Measurements from ENCODE around the gene CPD.

Gene CPD

DNA sequence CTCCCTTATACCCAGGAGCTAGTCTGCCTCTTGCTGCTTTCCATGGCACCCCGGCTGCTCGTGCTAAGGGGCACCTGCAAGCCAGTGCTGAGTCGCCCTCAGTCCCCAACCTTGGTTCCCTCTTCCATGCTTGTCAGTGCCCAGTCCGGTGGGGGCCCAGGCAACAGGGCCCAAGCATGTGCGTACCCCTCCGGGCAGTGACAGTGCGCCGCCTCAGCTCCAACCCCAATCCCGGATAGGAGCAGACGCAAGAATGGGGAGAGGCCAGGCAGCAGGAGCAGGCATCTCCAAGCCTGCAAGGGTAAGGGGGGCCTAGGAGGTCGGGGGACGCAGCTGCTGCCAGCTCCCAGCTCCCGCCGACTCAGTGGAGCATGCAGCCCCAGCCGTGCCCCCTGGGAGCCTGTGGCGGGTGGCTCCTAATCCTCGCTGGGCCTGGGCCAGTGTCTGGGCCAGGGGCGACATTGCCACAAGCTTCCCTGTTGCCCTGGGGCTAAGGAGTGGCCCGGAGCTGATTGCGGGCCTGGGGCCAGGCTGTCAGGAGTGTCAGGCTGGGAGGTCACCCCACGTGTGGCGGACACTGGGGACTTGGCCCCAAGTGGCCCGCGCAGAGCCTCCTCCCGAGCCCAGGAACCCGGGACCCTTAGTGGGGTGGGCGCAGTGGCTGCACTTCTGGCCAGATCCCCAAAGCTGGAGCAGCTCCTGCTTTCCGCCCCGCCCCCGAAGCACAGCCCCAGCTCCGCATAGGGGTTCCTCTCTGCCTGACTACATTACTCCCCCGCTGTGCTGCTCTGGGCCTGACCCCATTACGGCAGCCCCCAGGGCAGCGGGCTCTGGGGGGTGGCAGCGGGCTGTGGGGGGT, 9.8 kb downstream of the CPD start:
- Histone ChIP-seq H3K9ac (no peak overlapping the region), H3K27ac (no peak overlapping the region), H3K79me2 (peaks cover 43% of the 10 kb centered on the region), H3K4me3 (ENCODE audit: low read depth, low read length) (no peak overlapping the region), H3K27me3 (ENCODE audit: control insufficient read depth, insufficient read depth, low read length) (no peaks in the 10 kb centered on the region), H3K9me3 (ENCODE audit: control insufficient read depth, low read length) (no peaks in the 10 kb centered on the region), H3K4me1 (peaks cover 3% of the 10 kb centered on the region), H3K36me3 (ENCODE audit: control insufficient read depth, insufficient read depth, low read length) (no peaks in the 10 kb centered on the region), H3K4me2 (ENCODE audit: low read length) (no peak overlapping the region), H2AFZ (no peak overlapping the region)
- TF ChIP-seq, protein P1, sequence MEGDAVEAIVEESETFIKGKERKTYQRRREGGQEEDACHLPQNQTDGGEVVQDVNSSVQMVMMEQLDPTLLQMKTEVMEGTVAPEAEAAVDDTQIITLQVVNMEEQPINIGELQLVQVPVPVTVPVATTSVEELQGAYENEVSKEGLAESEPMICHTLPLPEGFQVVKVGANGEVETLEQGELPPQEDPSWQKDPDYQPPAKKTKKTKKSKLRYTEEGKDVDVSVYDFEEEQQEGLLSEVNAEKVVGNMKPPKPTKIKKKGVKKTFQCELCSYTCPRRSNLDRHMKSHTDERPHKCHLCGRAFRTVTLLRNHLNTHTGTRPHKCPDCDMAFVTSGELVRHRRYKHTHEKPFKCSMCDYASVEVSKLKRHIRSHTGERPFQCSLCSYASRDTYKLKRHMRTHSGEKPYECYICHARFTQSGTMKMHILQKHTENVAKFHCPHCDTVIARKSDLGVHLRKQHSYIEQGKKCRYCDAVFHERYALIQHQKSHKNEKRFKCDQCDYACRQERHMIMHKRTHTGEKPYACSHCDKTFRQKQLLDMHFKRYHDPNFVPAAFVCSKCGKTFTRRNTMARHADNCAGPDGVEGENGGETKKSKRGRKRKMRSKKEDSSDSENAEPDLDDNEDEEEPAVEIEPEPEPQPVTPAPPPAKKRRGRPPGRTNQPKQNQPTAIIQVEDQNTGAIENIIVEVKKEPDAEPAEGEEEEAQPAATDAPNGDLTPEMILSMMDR (IDR thresholded peaks at IDR 0.05): no peak

DNA sequence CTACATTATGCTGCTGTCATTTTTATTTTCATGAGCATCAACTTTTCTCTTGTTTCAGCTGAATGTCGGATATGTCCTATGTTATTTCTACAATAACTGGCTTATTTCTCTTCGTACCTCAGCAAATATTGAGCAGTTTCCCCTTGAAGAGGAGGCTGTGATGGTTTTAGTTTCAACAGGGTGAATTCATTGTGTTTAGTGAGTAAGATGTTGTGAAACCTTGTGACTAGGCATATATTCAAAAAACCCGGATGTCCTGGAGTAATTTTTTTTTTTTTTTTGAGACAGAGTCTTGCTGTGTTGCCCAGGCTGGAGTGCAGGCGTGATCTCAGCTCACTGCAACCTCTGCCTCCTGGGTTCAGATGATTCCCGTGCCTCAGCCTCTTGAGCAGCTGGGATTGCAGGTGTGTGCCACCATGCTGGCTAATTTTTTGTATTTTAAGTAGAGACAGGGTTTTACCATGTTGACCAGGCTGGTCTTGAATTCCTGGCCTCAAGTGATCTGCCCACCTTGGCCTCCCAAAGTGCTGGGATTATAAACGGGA, 11.1 kb downstream of the CPD start:
- Histone ChIP-seq H3K9me3 (ENCODE audit: control insufficient read depth, low read length) (no peaks in the 10 kb centered on the region), H3K27ac (no peak overlapping the region), H3K4me1 (no peaks in the 10 kb centered on the region), H3K9ac (no peak overlapping the region), H3K27me3 (ENCODE audit: control insufficient read depth, insufficient read depth, low read length) (no peaks in the 10 kb centered on the region), H3K4me2 (ENCODE audit: low read length) (no peak overlapping the region), H2AFZ (no peak overlapping the region), H3K79me2 (peaks cover 36% of the 10 kb centered on the region), H3K36me3 (ENCODE audit: control insufficient read depth, insufficient read depth, low read length) (no peaks in the 10 kb centered on the region), H3K4me3 (ENCODE audit: low read depth, low read length) (no peak overlapping the region)
- TF ChIP-seq, protein P1 (IDR thresholded peaks at IDR 0.05): no peak

DNA sequence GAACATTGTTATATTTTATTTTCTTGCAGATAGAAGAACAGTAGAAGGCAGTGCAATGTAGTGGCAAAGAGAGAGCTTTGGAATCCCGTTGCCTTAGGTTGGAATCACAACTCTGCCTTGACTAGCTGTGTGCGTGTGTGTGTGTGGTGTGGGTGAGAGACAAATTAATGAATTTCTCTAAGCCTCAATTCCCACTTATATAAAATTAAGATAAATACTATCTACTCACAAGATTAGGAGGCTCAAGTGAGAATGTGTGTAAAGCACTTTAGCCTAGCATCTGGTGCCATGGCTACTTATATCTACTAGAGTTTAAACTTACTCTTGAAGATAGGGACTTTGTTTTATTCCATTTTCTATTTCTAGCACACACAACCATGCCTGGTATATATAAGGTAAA, 12.8 kb downstream of the CPD start:
- Histone ChIP-seq H3K79me2 (peaks cover 24% of the 10 kb centered on the region), H3K4me3 (ENCODE audit: low read depth, low read length) (no peak overlapping the region), H3K36me3 (ENCODE audit: control insufficient read depth, insufficient read depth, low read length) (no peaks in the 10 kb centered on the region), H3K4me1 (no peaks in the 10 kb centered on the region), H3K9ac (no peak overlapping the region), H2AFZ (no peak overlapping the region), H3K27ac (no peak overlapping the region), H3K4me2 (ENCODE audit: low read length) (no peak overlapping the region), H3K9me3 (ENCODE audit: control insufficient read depth, low read length) (no peaks in the 10 kb centered on the region), H3K27me3 (ENCODE audit: control insufficient read depth, insufficient read depth, low read length) (no peaks in the 10 kb centered on the region)
- TF ChIP-seq, protein P1 (IDR thresholded peaks at IDR 0.05): no peak

DNA sequence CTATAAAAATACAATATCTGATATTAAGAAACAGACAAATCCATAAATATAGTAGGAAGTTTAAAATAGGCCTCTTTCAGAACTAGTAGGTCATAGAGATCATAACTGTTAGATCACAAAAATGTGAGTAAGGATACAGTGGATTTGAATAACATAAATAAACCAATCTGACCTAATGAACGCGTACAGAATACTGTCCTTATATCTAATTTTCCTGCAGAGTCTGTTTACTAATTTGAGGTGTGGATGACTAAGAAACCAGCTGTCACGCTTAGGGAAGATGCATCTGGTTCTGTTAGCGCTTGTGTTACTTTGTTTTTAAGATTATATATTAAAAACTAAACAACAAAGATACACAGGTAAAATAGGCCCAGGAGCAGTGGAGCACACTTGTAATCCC, 14.8 kb downstream of the CPD start:
- no peak overlapping the region for H3K4me3 ChIP-seq (ENCODE audit: low read depth, low read length)
- no peak overlapping the region for H3K27ac ChIP-seq
- H3K27me3 ChIP-seq (ENCODE audit: control insufficient read depth, insufficient read depth, low read length): no peaks in the 10 kb centered on the region
- no peak overlapping the region for H3K4me2 ChIP-seq (ENCODE audit: low read length)
- H3K9ac ChIP-seq: no peak overlapping the region
- no peak overlapping the region for H2AFZ ChIP-seq
- H3K79me2 ChIP-seq: peaks cover 12% of the 10 kb centered on the region
- H3K36me3 ChIP-seq (ENCODE audit: control insufficient read depth, insufficient read depth, low read length): no peaks in the 10 kb centered on the region
- no peaks in the 10 kb centered on the region for H3K4me1 ChIP-seq
- H3K9me3 ChIP-seq (ENCODE audit: control insufficient read depth, low read length): no peaks in the 10 kb centered on the region
- TF ChIP-seq, protein P1 (IDR thresholded peaks at IDR 0.05): no peak
